PC-3 (cell line): Measurements from ENCODE around the gene AICDA. TPM values are rescaled to one million over a fixed set of nuclear protein-coding genes. Genes with fewer than 3 reads are reported as not detected.

Source experiments
- ATAC-seq: fragments of 200-7000 bp; cut with Tn5 transposase; 2 replicates; pipeline ENCODE4 v1.9.1; 2020; ENCODE audit warnings: mild to moderate bottlenecking, moderate library complexity
- BruUV-seq: library from RNA; stranded (reverse); fragments of 400-500 nt; replicated peaks from 2 replicates; lab custom pipeline; 2021; lab: Mats Ljungman, UMichigan
- CTCF ChIA-PET: fragments of 300-600 bp; sonication (Branson Sonifier 250); formaldehyde crosslinking; loops from one replicate; lab custom pipeline; 2022; ENCODE audit warnings: antibody characterized with exemption; lab: Charles Lee
- POLR2A ChIA-PET: fragments of 300-600 bp; sonication (Branson Sonifier 250); formaldehyde crosslinking; loops from one replicate; lab custom pipeline; 2022; ENCODE audit warnings: antibody characterized with exemption; ENCODE audit not compliant: unreplicated experiment; lab: Charles Lee
- DNase-seq: peaks from one replicate; pipeline ENCODE4 v3.0.0-alpha.2; 2015
- H2AFZ ChIP-seq: fragments of 300-600 bp; sonication (generic); 2 replicates; pipeline ENCODE4 v1.6.0; 2016; ENCODE audit warnings: antibody characterized with exemption, low read length
- H3F3A ChIP-seq: fragments of 300-600 bp; sonication (generic); one replicate; pipeline ENCODE4 v1.6.0; 2017; ENCODE audit warnings: antibody characterized with exemption, low read length, control low read depth, mild to moderate bottlenecking; ENCODE audit not compliant: unreplicated experiment
- H3K27ac ChIP-seq: fragments of 300-600 bp; sonication (generic); 2 replicates; pipeline ENCODE4 v1.5.1; 2016; ENCODE audit warnings: mild to moderate bottlenecking, low read length
- H3K27me3 ChIP-seq: fragments of 300-600 bp; sonication (generic); 2 replicates; pipeline ENCODE4 v1.6.1; 2016; ENCODE audit warnings: low read length, mixed read lengths
- H3K36me3 ChIP-seq: fragments of 300-600 bp; sonication (generic); 2 replicates; pipeline ENCODE4 v1.6.1; 2016; ENCODE audit warnings: low read depth, mixed run types, low read length, mixed read lengths
- H3K4me1 ChIP-seq: fragments of 300-600 bp; sonication (generic); 2 replicates; pipeline ENCODE4 v1.5.1; 2016; ENCODE audit warnings: low read length; ENCODE audit not compliant: insufficient read depth
- H3K4me2 ChIP-seq: fragments of 300-600 bp; sonication (generic); 2 replicates; pipeline ENCODE4 v1.6.0; 2016; ENCODE audit warnings: low read length
- H3K4me3 ChIP-seq: fragments of 300-600 bp; sonication (generic); 2 replicates; pipeline ENCODE4 v1.5.1; 2016; ENCODE audit warnings: mild to moderate bottlenecking, low read length, mixed read lengths
- H3K79me2 ChIP-seq: fragments of 300-600 bp; sonication (generic); 2 replicates; pipeline ENCODE4 v1.6.1; 2017; ENCODE audit warnings: low read length, mixed read lengths
- H3K9ac ChIP-seq: fragments of 300-600 bp; sonication (generic); 2 replicates; pipeline ENCODE4 v1.6.0; 2016; ENCODE audit warnings: mild to moderate bottlenecking, low read length
- H3K9me2 ChIP-seq: fragments of 300-600 bp; sonication (generic); replicated peaks from 2 replicates; pipeline ENCODE4 v1.6.1; 2016; ENCODE audit warnings: mixed run types, low read length, mixed read lengths
- H3K9me3 ChIP-seq: fragments of 300-600 bp; sonication (generic); 2 replicates; pipeline ENCODE4 v1.6.1; 2016; ENCODE audit warnings: low read length, mixed read lengths
- H4K20me1 ChIP-seq: fragments of 300-600 bp; sonication (generic); 2 replicates; pipeline ENCODE4 v1.6.1; 2016; ENCODE audit warnings: low read length, mixed read lengths
- CTCF ChIP-seq: fragments of 300-600 bp; sonication (generic); conservative IDR thresholded peaks from 2 replicates; pipeline ENCODE4 v1.5.1; 2017; ENCODE audit warnings: antibody characterized with exemption, low read depth, mild to moderate bottlenecking, low read length
- EZH2 ChIP-seq: fragments of 300-600 bp; sonication (generic); IDR thresholded peaks from one replicate; pipeline ENCODE4 v1.6.1; 2017; ENCODE audit warnings: antibody characterized with exemption, mild to moderate bottlenecking, low read length; ENCODE audit not compliant: unreplicated experiment
- EZH2phosphoT487 ChIP-seq: fragments of 300-600 bp; sonication (generic); IDR thresholded peaks from 2 replicates; pipeline ENCODE4 v1.6.1; 2018; ENCODE audit warnings: mild to moderate bottlenecking, antibody characterized with exemption, low read length, borderline replicate concordance
- intact Hi-C: fragments of 100-400 bp; cut with micrococcal nuclease; formaldehyde crosslinking; loops from 2 replicates; pipeline ENCODE4 v1.9.0; 2023
- total RNA-seq: library from RNA; depleted of rRNA; stranded (reverse); fragments of >200 nt; gene quantifications from 2 replicates; pipeline ENCODE4 v1.2.3, GENCODE V29; 2014

AICDA gene
- total RNA-seq, 1 experiment from 2014 or later = not detected

GRCh38 chr12:8581098-8581784 lies 31.4 kb downstream of the AICDA start:
- CTCF ChIA-PET = no interaction called here
- no peak overlapping the region for H2AFZ ChIP-seq
- no TSS peak for BruUV-seq
- H3K9ac ChIP-seq = no peak overlapping the region
- no peaks in the 10 kb centered on the region for H3K9me3 ChIP-seq
- no peak overlapping the region for H3K4me3 ChIP-seq
- DNase-seq = no peak
- ATAC-seq = no peak
- intact Hi-C loops = no loop called here
- no peak overlapping the region for H3K4me2 ChIP-seq
- TF ChIP-seq EZH2phosphoT487 = no peak
- no peak for TF ChIP-seq CTCF
- TF ChIP-seq EZH2 = no peak
- peaks cover 3% of the 10 kb centered on the region; the same call in 1 of the 2 replicates for H3K27me3 ChIP-seq
- POLR2A ChIA-PET = no interaction called here
- H3F3A ChIP-seq = no peaks in the 10 kb centered on the region
- no peaks in the 10 kb centered on the region for H3K36me3 ChIP-seq
- H4K20me1 ChIP-seq = no peaks in the 10 kb centered on the region
- no peaks in the 10 kb centered on the region for H3K4me1 ChIP-seq
- H3K79me2 ChIP-seq = no peaks in the 10 kb centered on the region
- no peaks in the 10 kb centered on the region for H3K9me2 ChIP-seq
- H3K27ac ChIP-seq = no peak overlapping the region

- Histone ChIP-seq H3K27me3 (peaks cover 3% of the 10 kb centered on the region; the same call in 1 of the 2 replicates), H3K79me2 (no peaks in the 10 kb centered on the region)
- CTCF ChIA-PET = no interaction called here
Measured at GRCh38 chr12:8577879-8578278, 34.8 kb downstream of the AICDA start.

More at GRCh38 chr12:8577879-8578278, 34.8 kb downstream of the AICDA start:
- Histone ChIP-seq H4K20me1 (no peaks in the 10 kb centered on the region), H3K4me1 (no peaks in the 10 kb centered on the region), H3K36me3 (no peaks in the 10 kb centered on the region), H3K4me2 (no peak overlapping the region), H3K27ac (no peak overlapping the region), H3K9ac (no peak overlapping the region), H3K9me3 (no peaks in the 10 kb centered on the region), H3K9me2 (no peaks in the 10 kb centered on the region), H3K4me3 (no peak overlapping the region), H3F3A (no peaks in the 10 kb centered on the region), H2AFZ (no peak overlapping the region)
- POLR2A ChIA-PET = no interaction called here
- DNase-seq (no peak), ATAC-seq (no peak)
- intact Hi-C loops = no loop called here
- TF ChIP-seq EZH2 (no peak), CTCF (no peak), EZH2phosphoT487 (no peak)
- no TSS peak for BruUV-seq
